HepG2 (cell line): ENCODE measurements around the gene SRRM1. TPM values are rescaled to one million over a fixed set of nuclear protein-coding genes. Genes with fewer than 3 reads are reported as not detected.

Source experiments
- ASH2L ChIP-seq: fragments of 300-600, 200-600 bp; sonication (generic); IDR thresholded peaks from 2 replicates; pipeline ENCODE4 v1.7.0; 2017; ENCODE audit warnings: low read depth, mild to moderate bottlenecking, moderate library complexity, mixed read lengths, low read length; ENCODE audit not compliant: insufficient read length
- ISL2 ChIP-seq: sonication (generic); formaldehyde crosslinking; IDR thresholded peaks from 2 replicates; pipeline ENCODE4 v1.5.0; 2020; ENCODE audit warnings: missing genetic modification reagents
- JARID2 ChIP-seq: sonication (generic); formaldehyde crosslinking; IDR thresholded peaks from 2 replicates; pipeline ENCODE4 v1.8.1; 2023; ENCODE audit warnings: missing genetic modification reagents, inconsistent platforms; ENCODE audit not compliant: insufficient replicate concordance
- SAP130 ChIP-seq: IDR thresholded peaks from 2 replicates; pipeline ENCODE4 v1.6.1; 2016; ENCODE audit warnings: low read depth
- SP1 ChIP-seq, 2 experiments: fragments of 450-650 bp in 1 of 2; sonication (generic) in 1 of 2; formaldehyde crosslinking in 1 of 2; IDR thresholded peaks; 2 replicates each; pipeline versions ENCODE4 v1.4.0 to v1.6.1; 2016 to 2020; ENCODE audit warnings: missing genetic modification reagents in 1 of 2
- YEATS2 ChIP-seq: sonication (generic); formaldehyde crosslinking; IDR thresholded peaks from 2 replicates; pipeline ENCODE4 v1.4.0; 2020; ENCODE audit warnings: missing genetic modification reagents, borderline replicate concordance
- ZFY ChIP-seq: sonication (generic); formaldehyde crosslinking; IDR thresholded peaks from 2 replicates; pipeline ENCODE4 v1.4.0; 2020; ENCODE audit warnings: missing genetic modification reagents
- ZNF17 ChIP-seq: sonication (generic); formaldehyde crosslinking; IDR thresholded peaks from 2 replicates; pipeline ENCODE4 v1.5.0; 2020; ENCODE audit warnings: mild to moderate bottlenecking, missing genetic modification reagents
- ZNF251 ChIP-seq: sonication (generic); formaldehyde crosslinking; IDR thresholded peaks from 2 replicates; pipeline ENCODE4 v1.9.0; 2021; ENCODE audit warnings: mild to moderate bottlenecking, missing genetic modification reagents
- ZNF430 ChIP-seq: sonication (generic); formaldehyde crosslinking; IDR thresholded peaks from 2 replicates; pipeline ENCODE4 v1.9.0; 2021; ENCODE audit warnings: mild to moderate bottlenecking, missing genetic modification reagents
- ZNF572 ChIP-seq: sonication (generic); formaldehyde crosslinking; IDR thresholded peaks from 2 replicates; pipeline ENCODE4 v1.5.1; 2020; ENCODE audit warnings: mild to moderate bottlenecking, missing genetic modification reagents
- ZNF792 ChIP-seq: IDR thresholded peaks from 2 replicates; pipeline ENCODE4 v1.6.1; 2016
- ZNF891 ChIP-seq: sonication (generic); formaldehyde crosslinking; IDR thresholded peaks from 2 replicates; pipeline ENCODE4 v1.5.0; 2020; ENCODE audit warnings: mild to moderate bottlenecking, missing genetic modification reagents
- polyA plus RNA-seq, 8 experiments: library from polyadenylated mRNA; depleted of rRNA in 3 of 8; stranded (reverse) in 7 of 8; unstranded in 1 of 8; fragments of >200 nt; fragmentation: Illumina TruSeq in 4 of 8; extraction: Trizol in 4 of 8; gene quantifications; 2 replicates each; pipeline versions ENCODE4 v1.2.1 to v1.2.3, GENCODE V29; 2011 to 2016; ENCODE audit warnings: low read depth in 4 of 8, missing spikeins in 1 of 8, mixed read lengths in 1 of 8; ENCODE audit not compliant: insufficient read depth in 1 of 8
- total RNA-seq, 5 experiments: library from RNA; depleted of rRNA; stranded (reverse); fragments of >200 nt; fragmentation: Illumina TruSeq; extraction: Trizol; gene quantifications; 2 replicates each; pipeline ENCODE4 v1.2.3, GENCODE V29; 2016; ENCODE audit warnings: low read depth in 1 of 5
- TF ChIP-seq, protein P1 (sequence below): IDR thresholded peaks from 2 replicates; pipeline ENCODE4 v1.6.1; 2016; ENCODE audit warnings: low read depth
- TF ChIP-seq, protein P2 (sequence below): sonication (generic); formaldehyde crosslinking; IDR thresholded peaks from 2 replicates; pipeline ENCODE4 v1.4.0; 2020; ENCODE audit warnings: missing genetic modification reagents, borderline replicate concordance
- TF ChIP-seq, protein P3 (sequence below): sonication (generic); formaldehyde crosslinking; IDR thresholded peaks from 2 replicates; pipeline ENCODE4 v1.4.0; 2020; ENCODE audit warnings: mild to moderate bottlenecking, missing genetic modification reagents, borderline replicate concordance
- TF ChIP-seq, protein P4 (sequence below): sonication (generic); formaldehyde crosslinking; IDR thresholded peaks from 2 replicates; pipeline ENCODE4 v1.8.0; 2022; ENCODE audit warnings: missing genetic modification reagents, mild to moderate bottlenecking, borderline replicate concordance

SRRM1 gene
- total and polyA plus RNA-seq, 2 of the 13 experiments (the other 11 are each of a cell fraction or from before 2014, with no cell fraction given), result 31.6 to 44.5 TPM

DNA sequence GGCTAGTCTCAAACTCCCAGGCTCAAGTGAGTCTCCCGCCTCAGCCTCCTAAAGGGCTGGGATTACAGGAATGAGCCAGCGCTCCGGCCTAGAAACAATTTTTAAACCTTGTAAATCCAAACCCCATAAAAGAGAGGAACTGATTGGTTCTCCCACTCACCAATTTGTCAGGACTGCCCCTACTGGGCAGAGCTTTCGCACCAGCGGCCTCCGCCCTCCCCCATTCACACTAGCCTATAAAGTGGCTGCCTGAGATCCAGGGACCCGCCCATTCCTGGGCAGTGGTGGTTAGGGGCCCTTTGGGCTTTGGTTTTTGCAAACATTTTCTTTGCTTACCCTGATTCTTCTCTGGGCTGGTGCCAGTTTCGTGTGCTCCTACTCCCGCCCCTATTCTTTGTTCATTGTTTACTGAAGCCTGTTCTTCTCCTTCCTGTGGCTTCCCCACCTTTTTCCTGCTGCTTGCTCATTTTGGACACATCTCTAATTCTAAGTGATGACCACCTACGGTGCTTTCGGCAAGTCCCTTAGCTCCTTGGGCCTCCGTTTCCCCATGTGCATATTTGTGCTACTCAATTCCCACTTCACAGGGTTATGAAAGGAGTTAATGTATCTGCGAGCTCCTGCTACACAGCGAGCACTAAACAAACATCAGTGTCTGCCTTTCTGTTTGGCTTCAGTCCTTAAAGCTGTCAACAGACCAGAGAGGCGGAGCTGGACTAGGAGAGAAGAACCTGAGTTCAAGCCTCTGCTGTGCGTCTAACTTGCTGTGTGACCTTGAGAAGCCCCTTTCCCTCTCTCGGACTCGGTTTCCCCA is 62.4 kb downstream of the SRRM1 start (continued):
- TF ChIP-seq ZNF572 (CRISPR knock-in tag), result 0 out of 2 replicates have a peak, but pooled peaks have one; percentile 48
- peak; percentile 65 for TF ChIP-seq SAP130 (CRISPR knock-in tag)
- TF ChIP-seq ZNF891 (CRISPR knock-in tag), result no peak
- TF ChIP-seq, protein P1, sequence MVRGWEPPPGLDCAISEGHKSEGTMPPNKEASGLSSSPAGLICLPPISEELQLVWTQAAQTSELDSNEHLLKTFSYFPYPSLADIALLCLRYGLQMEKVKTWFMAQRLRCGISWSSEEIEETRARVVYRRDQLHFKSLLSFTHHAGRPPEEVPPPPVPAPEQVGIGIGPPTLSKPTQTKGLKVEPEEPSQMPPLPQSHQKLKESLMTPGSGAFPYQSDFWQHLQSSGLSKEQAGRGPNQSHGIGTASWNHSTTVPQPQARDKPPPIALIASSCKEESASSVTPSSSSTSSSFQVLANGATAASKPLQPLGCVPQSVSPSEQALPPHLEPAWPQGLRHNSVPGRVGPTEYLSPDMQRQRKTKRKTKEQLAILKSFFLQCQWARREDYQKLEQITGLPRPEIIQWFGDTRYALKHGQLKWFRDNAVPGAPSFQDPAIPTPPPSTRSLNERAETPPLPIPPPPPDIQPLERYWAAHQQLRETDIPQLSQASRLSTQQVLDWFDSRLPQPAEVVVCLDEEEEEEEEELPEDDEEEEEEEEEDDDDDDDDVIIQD, result 0 out of 2 replicates have a peak, but pooled peaks have one; percentile 71
- TF ChIP-seq YEATS2, result peak; percentile 57; the same call in 1 of the 2 replicates
- TF ChIP-seq SP1 (IDR thresholded peaks at IDR 0.05), result no peak
- TF ChIP-seq SP1 (CRISPR knock-in tag; IDR thresholded peaks at IDR 0.05), result peak; percentile 87
- TF ChIP-seq, protein P2, sequence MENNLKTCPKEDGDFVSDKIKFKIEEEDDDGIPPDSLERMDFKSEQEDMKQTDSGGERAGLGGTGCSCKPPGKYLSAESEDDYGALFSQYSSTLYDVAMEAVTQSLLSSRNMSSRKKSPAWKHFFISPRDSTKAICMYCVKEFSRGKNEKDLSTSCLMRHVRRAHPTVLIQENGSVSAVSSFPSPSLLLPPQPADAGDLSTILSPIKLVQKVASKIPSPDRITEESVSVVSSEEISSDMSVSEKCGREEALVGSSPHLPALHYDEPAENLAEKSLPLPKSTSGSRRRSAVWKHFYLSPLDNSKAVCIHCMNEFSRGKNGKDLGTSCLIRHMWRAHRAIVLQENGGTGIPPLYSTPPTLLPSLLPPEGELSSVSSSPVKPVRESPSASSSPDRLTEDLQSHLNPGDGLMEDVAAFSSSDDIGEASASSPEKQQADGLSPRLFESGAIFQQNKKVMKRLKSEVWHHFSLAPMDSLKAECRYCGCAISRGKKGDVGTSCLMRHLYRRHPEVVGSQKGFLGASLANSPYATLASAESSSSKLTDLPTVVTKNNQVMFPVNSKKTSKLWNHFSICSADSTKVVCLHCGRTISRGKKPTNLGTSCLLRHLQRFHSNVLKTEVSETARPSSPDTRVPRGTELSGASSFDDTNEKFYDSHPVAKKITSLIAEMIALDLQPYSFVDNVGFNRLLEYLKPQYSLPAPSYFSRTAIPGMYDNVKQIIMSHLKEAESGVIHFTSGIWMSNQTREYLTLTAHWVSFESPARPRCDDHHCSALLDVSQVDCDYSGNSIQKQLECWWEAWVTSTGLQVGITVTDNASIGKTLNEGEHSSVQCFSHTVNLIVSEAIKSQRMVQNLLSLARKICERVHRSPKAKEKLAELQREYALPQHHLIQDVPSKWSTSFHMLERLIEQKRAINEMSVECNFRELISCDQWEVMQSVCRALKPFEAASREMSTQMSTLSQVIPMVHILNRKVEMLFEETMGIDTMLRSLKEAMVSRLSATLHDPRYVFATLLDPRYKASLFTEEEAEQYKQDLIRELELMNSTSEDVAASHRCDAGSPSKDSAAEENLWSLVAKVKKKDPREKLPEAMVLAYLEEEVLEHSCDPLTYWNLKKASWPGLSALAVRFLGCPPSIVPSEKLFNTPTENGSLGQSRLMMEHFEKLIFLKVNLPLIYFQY (CRISPR knock-in tag), result peak; percentile 64
- peak; percentile 64 for TF ChIP-seq ZFY (CRISPR knock-in tag)
- TF ChIP-seq ASH2L, result peak; percentile 94
- TF ChIP-seq ISL2 (CRISPR knock-in tag), result peak; percentile 47
- TF ChIP-seq, protein P3, sequence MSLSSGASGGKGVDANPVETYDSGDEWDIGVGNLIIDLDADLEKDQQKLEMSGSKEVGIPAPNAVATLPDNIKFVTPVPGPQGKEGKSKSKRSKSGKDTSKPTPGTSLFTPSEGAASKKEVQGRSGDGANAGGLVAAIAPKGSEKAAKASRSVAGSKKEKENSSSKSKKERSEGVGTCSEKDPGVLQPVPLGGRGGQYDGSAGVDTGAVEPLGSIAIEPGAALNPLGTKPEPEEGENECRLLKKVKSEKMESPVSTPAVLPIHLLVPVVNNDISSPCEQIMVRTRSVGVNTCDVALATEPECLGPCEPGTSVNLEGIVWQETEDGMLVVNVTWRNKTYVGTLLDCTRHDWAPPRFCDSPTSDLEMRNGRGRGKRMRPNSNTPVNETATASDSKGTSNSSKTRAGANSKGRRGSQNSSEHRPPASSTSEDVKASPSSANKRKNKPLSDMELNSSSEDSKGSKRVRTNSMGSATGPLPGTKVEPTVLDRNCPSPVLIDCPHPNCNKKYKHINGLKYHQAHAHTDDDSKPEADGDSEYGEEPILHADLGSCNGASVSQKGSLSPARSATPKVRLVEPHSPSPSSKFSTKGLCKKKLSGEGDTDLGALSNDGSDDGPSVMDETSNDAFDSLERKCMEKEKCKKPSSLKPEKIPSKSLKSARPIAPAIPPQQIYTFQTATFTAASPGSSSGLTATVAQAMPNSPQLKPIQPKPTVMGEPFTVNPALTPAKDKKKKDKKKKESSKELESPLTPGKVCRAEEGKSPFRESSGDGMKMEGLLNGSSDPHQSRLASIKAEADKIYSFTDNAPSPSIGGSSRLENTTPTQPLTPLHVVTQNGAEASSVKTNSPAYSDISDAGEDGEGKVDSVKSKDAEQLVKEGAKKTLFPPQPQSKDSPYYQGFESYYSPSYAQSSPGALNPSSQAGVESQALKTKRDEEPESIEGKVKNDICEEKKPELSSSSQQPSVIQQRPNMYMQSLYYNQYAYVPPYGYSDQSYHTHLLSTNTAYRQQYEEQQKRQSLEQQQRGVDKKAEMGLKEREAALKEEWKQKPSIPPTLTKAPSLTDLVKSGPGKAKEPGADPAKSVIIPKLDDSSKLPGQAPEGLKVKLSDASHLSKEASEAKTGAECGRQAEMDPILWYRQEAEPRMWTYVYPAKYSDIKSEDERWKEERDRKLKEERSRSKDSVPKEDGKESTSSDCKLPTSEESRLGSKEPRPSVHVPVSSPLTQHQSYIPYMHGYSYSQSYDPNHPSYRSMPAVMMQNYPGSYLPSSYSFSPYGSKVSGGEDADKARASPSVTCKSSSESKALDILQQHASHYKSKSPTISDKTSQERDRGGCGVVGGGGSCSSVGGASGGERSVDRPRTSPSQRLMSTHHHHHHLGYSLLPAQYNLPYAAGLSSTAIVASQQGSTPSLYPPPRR, result no peak; the same call in 1 of the 2 replicates
- TF ChIP-seq ZNF430 (CRISPR knock-in tag), result peak; percentile 70; the same call in 1 of the 2 replicates
- no peak for TF ChIP-seq ZNF251
- TF ChIP-seq JARID2 (CRISPR knock-in tag), result no peak
- peak; percentile 19; the same call in 1 of the 2 replicates for TF ChIP-seq ZNF792 (CRISPR knock-in tag)
- no peak for TF ChIP-seq ZNF17
- TF ChIP-seq, protein P4, sequence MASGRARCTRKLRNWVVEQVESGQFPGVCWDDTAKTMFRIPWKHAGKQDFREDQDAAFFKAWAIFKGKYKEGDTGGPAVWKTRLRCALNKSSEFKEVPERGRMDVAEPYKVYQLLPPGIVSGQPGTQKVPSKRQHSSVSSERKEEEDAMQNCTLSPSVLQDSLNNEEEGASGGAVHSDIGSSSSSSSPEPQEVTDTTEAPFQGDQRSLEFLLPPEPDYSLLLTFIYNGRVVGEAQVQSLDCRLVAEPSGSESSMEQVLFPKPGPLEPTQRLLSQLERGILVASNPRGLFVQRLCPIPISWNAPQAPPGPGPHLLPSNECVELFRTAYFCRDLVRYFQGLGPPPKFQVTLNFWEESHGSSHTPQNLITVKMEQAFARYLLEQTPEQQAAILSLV, result no peak
